NCI-H510A (cell line): Measurements from ENCODE around the gene FUT3.

Experiments used
- DNase-seq: peaks from one replicate; lab custom pipeline; 2025; lab: John Stamatoyannopoulos, UW

The FUT3 gene

GRCh38 chr19:5800361-5801270, 50.6 kb downstream of the FUT3 start:
- no peak for DNase-seq

DNA sequence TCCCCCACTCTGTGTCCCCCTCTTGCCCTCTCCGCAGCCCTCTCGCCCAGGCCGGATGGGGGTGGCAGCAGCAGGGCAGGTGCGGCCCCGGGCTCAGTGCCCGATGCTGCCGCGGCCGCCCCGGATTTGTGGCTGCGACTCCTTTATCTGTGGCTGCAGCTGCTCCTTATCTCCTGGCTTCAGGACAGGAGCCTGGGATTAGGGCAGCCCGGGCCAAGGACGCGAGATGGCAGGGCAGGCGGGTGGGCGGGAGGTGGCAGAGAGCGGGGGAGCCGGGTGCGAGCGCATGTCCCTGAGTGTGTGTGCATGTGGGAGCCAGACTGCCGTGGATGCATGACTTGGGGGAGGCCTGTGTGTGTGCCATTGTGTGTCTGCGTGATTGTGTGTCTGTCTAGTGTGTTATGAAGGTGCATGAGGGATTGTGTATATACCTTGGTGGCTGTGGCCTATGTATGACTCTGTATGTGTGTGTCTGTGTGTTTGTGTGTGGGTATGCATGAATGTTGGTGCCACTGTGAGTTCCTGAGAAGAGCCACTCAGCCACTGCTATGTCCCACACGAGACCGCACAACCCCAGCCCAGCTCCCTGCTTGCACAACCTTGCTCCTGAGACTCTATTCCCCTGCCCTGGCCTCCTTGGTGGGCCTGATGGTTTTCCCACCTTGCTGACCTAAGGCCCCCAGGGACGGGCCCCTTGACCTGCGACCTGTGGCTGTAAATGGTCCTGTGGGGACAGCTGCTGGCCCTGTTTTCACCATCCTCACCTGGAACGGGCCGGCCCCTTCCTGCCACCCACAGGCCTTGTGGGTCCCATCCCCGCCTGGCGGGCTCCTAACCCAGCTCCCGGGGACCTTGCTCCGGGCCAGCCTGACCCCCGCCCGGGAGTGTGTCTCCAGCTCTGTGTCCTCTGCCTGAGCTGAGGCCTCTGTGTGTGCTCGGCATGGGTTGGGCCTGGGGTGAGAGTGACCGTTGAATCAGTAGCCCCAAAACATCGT, 51.7 kb downstream of the FUT3 start:
- DNase-seq: no peak

GRCh38 chr19:5798244-5798643, 53.0 kb downstream of the FUT3 start:
- DNase-seq: no peak

DNA sequence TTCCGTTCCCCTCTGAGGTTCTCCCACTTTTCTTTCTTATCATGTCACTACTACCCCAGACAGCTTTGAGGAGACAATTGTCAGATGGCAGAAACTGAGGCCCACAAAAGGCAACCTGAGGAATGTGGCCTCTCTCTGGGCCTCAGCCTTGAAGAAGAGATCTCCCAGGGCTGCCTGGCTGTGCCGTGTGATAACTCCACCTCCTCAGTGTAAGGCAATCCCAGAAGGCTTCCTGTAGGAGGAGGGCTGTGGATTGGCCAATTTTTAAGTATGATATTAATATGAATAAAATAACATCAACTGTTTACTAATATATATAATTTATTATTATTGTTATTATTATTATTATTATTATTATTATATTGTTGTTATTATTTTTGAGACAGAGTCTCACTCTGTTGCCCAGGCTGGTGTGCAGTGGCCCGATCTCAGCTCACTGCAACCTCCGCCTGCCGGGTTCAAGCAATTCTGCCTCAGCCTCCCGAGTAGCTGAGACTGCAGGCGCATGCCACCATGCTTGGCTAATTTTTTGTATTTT, 55.8 kb downstream of the FUT3 start:
- DNase-seq: no peak

- DNase-seq: no peak
Observed at GRCh38 chr19:5793188-5793587, 58.1 kb downstream of the FUT3 start.
